Cerebellar cortex (tissue), 1 donor: ENCODE measurements around the gene MYH7.

Experiments used
- DNase-seq: peaks from one replicate; pipeline ENCODE4 v3.0.0-alpha.2; 2015; ENCODE audit warnings: low spot score

MYH7 gene

DNA sequence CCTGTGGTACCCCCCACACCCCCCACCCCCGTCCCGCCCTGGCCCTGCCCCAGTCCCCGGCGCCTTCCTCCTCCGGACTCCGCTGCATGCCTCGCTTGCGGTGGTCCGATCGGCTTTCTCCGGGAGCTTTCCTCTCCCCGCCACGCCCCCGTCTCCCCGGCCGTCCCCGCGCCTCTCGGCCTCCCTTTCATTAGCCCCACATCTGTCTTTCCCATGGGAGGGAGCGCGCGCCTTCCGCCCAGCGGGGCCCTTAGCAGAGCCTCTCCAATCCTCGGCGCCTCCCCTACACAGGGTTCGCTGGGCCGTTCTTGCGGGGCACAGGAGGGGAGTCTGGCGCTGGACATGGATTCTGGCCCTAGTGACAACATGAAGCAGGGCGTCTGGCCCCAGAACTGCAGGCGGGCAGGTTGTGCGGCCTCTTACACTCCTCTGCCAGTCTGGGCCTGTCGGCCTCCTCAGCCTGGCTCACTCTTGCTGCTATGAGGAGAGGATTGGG, 69.0 kb downstream of the MYH7 start:
- peak; percentile 22 for DNase-seq

DNA sequence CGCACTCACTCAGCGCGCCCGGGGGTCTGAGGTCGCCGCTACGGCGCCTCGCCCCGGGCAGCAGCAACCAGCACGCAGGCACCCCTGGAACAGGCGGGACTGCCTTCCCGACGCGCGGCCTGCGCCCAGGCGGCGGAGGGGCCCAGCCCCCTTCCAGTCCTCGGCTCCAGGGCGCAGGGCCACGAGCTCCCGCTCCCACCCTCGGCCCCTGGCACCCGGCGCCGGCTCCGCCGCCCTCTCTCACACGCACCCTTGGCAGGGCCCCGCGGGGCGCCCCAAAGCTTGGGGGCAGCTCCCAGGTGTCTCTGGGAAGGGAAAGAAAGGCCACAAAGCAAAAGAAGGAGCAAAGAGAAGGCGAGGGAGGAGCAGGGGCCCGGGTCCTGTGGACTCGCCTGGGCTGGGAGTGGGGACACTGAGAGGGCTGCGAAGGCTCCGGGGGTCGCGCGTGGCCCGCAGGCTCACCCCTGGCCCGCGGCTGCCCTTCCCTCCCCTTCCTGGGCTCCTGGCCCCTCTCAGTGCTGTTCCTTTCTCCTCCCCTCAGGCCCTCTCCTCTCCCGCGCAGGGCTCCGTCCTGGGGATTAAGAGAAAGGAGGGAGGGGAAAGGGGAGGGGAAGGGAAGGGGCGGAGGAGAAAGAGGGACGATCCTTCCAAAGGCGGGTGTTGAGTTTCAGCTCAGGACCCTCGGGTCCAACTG, 69.6 kb downstream of the MYH7 start:
- peak; percentile 30 for DNase-seq

DNA sequence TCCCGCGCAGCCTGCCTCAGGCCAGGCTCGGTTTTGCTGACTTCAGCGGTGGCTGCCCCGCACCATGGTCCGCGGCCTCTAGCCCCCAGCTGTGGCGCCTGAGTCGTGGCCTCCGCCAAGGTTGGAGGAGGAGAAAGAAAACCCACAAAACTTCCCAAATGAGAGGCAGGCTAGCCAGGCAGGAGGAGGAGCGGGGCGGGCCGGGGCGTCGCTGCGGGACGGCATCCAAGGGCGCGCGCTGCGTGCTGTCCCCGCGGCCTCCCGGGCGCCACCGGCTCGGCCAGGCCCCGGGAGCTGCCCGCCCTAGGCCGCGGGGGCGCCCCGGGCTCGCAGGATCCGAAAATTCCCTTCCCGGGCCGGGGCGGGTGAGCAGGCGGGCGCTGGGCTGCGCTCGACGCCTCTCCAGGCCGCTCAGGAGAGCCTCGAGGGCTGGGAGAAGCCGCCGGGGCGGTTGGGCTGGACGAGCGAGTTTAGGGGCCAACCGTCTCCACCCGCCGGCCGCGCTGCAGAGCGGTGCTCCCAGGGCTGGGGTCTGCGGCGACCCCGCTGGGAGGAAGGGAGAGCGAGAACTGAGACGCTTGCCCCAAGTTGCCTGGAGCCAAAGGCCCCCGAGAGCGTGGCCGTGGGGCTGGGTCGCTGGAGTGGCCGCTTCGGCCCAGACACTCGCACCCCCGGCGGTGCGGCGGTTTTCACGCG, 70.3 kb downstream of the MYH7 start, which contains the start of gene EFS:
Gene EFS (minus strand): TSS at position 137 of the 696 bp plus-strand sequence. CDS start 147 bp downstream, outside the sequence.
- no peak for DNase-seq

DNA sequence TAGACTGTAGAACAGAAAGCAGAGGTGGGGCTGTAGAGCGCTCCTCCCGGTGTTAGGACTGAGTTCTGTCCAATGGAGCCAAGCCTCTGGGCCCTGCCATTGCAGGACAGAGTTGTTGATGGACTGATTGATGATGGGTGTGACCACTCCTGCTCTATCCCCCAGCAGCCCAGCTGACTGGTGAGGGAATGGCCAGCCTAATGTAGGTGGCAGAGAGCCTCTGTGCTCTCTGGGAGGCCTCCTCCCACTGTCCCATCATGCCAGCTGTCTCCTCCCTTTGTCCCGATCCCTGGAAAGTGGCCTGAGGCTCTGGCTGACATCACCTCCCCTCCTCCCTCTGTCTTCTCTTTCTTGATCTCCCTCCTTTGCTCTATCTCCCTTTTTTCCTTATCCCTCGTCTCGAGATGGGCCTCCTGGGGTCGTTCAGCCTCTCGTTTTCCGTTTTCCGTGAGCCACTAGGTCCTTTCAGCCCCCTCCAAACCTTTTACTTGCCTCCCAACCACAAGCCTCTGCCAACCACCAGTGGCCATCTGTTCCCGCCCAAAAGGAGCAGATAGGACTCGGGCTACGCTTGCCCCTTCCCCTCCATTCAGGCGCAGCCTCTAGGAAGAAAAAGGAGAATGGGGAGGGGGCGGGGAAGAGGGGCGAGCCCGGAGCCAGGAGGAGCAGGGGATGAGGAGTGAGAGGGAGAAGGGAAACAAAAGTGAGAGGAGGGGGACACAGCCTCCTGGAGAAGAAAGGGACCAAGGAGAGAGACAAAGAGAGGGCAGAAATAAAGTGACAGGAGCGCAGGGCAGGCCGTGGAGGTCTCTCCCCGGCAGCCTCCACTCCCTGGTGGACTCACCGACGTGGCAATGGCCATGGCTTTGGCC, 71.1 kb downstream of the MYH7 start:
- DNase-seq = peak; percentile 51
